Measurements from ENCODE around the gene TPRKB.

TPRKB gene

GRCh38 chr2:73700661-73701447 is 36.3 kb downstream of the TPRKB start:
- Histone ChIP-seq H3K4me1 (ENCODE audit: insufficient read depth, low read length, poor library complexity, severe bottlenecking) (no peaks in the 10 kb centered on the region), H3K79me2 (ENCODE audit: insufficient read depth, low read length) (no peaks in the 10 kb centered on the region), H3F3A (ENCODE audit: low read depth) (no peaks in the 10 kb centered on the region), H3K9me2 (replicated peaks; ENCODE audit: low read depth, low read length) (no peaks in the 10 kb centered on the region), H3K9ac (ENCODE audit: low read depth, low read length, poor library complexity, severe bottlenecking) (no peak overlapping the region), H3K27me3 (ENCODE audit: insufficient read depth, low read length, poor library complexity, severe bottlenecking) (no peaks in the 10 kb centered on the region), H3K4me2 (ENCODE audit: low read depth, low read length, poor library complexity, severe bottlenecking) (no peak overlapping the region), H2AFZ (ENCODE audit: low read length) (no peak overlapping the region), H4K20me1 (ENCODE audit: insufficient read depth, low read length, poor library complexity, severe bottlenecking) (no peaks in the 10 kb centered on the region), H3K9me3 (ENCODE audit: insufficient read depth, low read depth, low read length) (peaks cover 2% of the 10 kb centered on the region; the same call in 1 of the 2 replicates), H3K4me3 (ENCODE audit: low read length, poor library complexity, severe bottlenecking) (no peak overlapping the region), H3K36me3 (ENCODE audit: insufficient read depth, low read length) (no peaks in the 10 kb centered on the region)
- TF ChIP-seq EZH2phosphoT487 (IDR thresholded peaks at IDR 0.05; ENCODE audit: borderline replicate concordance) (no peak), CTCF (conservative IDR thresholded peaks at IDR 0.05; ENCODE audit: low read length) (no peak)

GRCh38 chr2:73700131-73700611 is 37.0 kb downstream of the TPRKB start:
- Histone ChIP-seq H3F3A (ENCODE audit: low read depth) (no peaks in the 10 kb centered on the region), H3K9ac (ENCODE audit: low read depth, low read length, poor library complexity, severe bottlenecking) (no peak overlapping the region), H3K79me2 (ENCODE audit: insufficient read depth, low read length) (no peaks in the 10 kb centered on the region), H3K9me2 (replicated peaks; ENCODE audit: low read depth, low read length) (no peaks in the 10 kb centered on the region), H2AFZ (ENCODE audit: low read length) (no peak overlapping the region), H3K36me3 (ENCODE audit: insufficient read depth, low read length) (no peaks in the 10 kb centered on the region), H3K4me1 (ENCODE audit: insufficient read depth, low read length, poor library complexity, severe bottlenecking) (no peaks in the 10 kb centered on the region), H4K20me1 (ENCODE audit: insufficient read depth, low read length, poor library complexity, severe bottlenecking) (no peaks in the 10 kb centered on the region), H3K27me3 (ENCODE audit: insufficient read depth, low read length, poor library complexity, severe bottlenecking) (no peaks in the 10 kb centered on the region), H3K9me3 (ENCODE audit: insufficient read depth, low read depth, low read length) (peaks cover 2% of the 10 kb centered on the region; the same call in 1 of the 2 replicates), H3K4me2 (ENCODE audit: low read depth, low read length, poor library complexity, severe bottlenecking) (no peak overlapping the region), H3K4me3 (ENCODE audit: low read length, poor library complexity, severe bottlenecking) (no peak overlapping the region)
- TF ChIP-seq CTCF (conservative IDR thresholded peaks at IDR 0.05; ENCODE audit: low read length) = no peak
- TF ChIP-seq EZH2phosphoT487 (IDR thresholded peaks at IDR 0.05; ENCODE audit: borderline replicate concordance) = no peak

- TF ChIP-seq EZH2phosphoT487 (IDR thresholded peaks at IDR 0.05; ENCODE audit: borderline replicate concordance) (no peak), CTCF (conservative IDR thresholded peaks at IDR 0.05; ENCODE audit: low read length) (no peak)
- Histone ChIP-seq H3K4me3 (ENCODE audit: low read length, poor library complexity, severe bottlenecking) (no peak overlapping the region), H3K9ac (ENCODE audit: low read depth, low read length, poor library complexity, severe bottlenecking) (no peak overlapping the region), H2AFZ (ENCODE audit: low read length) (no peak overlapping the region), H3K27me3 (ENCODE audit: insufficient read depth, low read length, poor library complexity, severe bottlenecking) (no peaks in the 10 kb centered on the region), H3K36me3 (ENCODE audit: insufficient read depth, low read length) (no peaks in the 10 kb centered on the region), H3K4me1 (ENCODE audit: insufficient read depth, low read length, poor library complexity, severe bottlenecking) (no peaks in the 10 kb centered on the region), H3F3A (ENCODE audit: low read depth) (no peaks in the 10 kb centered on the region), H3K9me2 (replicated peaks; ENCODE audit: low read depth, low read length) (no peaks in the 10 kb centered on the region), H3K9me3 (ENCODE audit: insufficient read depth, low read depth, low read length) (peaks cover 2% of the 10 kb centered on the region; the same call in 1 of the 2 replicates), H3K4me2 (ENCODE audit: low read depth, low read length, poor library complexity, severe bottlenecking) (no peak overlapping the region), H3K79me2 (ENCODE audit: insufficient read depth, low read length) (no peaks in the 10 kb centered on the region), H4K20me1 (ENCODE audit: insufficient read depth, low read length, poor library complexity, severe bottlenecking) (no peaks in the 10 kb centered on the region)
Measured at GRCh38 chr2:73699437-73699836, 37.7 kb downstream of the TPRKB start.

Measured in Loucy (cell line).